Small intestine (tissue), 4 donors: ENCODE measurements around the gene GGT7. TPM values are rescaled to one million over a fixed set of nuclear protein-coding genes. Genes with fewer than 3 reads are reported as not detected.

ENCODE experiments used
- polyA plus RNA-seq, 4 donors: library from polyadenylated mRNA; stranded (reverse) in 3 of 4; unstranded in 1 of 4; fragments of 200-250 nt in 3 of 4; fragments of 120-200 nt in 1 of 4; gene quantifications; one replicate each; pipeline versions ENCODE4 v1.2.1 to v1.2.3, GENCODE V29; 2013
- donor health status: healthy with polysubstance abuse.
- donor health status: Bipolar disorder and iron deficiency.
- donor health status: healthy.

The GGT7 gene
- polyA plus RNA-seq, 4 donors, result 5.3 to 14.5 (median 10.9) TPM

Other genes starting within 250 kb of the GGT7 start
- gene PIGU, start 195.8 kb downstream of the GGT7 start, polyA plus RNA-seq, result 10 to 100 TPM in 2 of 4 donors, 1 to 10 TPM in 2; 4.9 to 34.3 (median 16.2) TPM
- gene TP53INP2, start 168.5 kb downstream of the GGT7 start, polyA plus RNA-seq, result 10 to 100 TPM in 3 of 4 donors, 1 to 10 TPM in 1; 7.7 to 30.6 (median 19.8) TPM
- gene NCOA6, start 47.2 kb downstream of the GGT7 start, polyA plus RNA-seq, result 10 to 100 TPM; 19.3 to 46.5 (median 28.9) TPM
- 100 to 1,000 TPM in 3 of 4 donors, 10 to 100 TPM in 1; 37.0 to 295 (median 161) TPM for gene ACSS2, start 3.8 kb upstream of the GGT7 start, polyA plus RNA-seq
- 10 to 100 TPM; 17.4 to 79.2 (median 57.8) TPM for gene GSS, start 83.0 kb upstream of the GGT7 start, polyA plus RNA-seq
- gene MYH7B, start 83.0 kb upstream of the GGT7 start, polyA plus RNA-seq, result 1 to 10 TPM in 1 of 4 donors, under 1 TPM in 2, not detected in 1; 0.52 to 2.2 (median 0.89) TPM
- 10 to 100 TPM; 32.4 to 52.7 (median 42.2) TPM for gene TRPC4AP, start 220.0 kb upstream of the GGT7 start, polyA plus RNA-seq